NCI-H187 (cell line): ENCODE data around the gene SLC25A25.
A peak's percentile ranks its signal among the peaks of the same experiment; 100 is the strongest.
"Not testable (repeated sequence)": the region's sequence is repeated elsewhere in the genome, so short reads cannot be mapped to it uniquely, and the experiment has no call there.

Experiments used
- DNase-seq, 2 experiments: peaks; one replicate each; lab custom pipeline; 2025; lab: John Stamatoyannopoulos, UW

SLC25A25 gene

GRCh38 chr9:128051932-128052709, 15.9 kb upstream of the SLC25A25 start:
- DNase-seq: no peak

GRCh38 chr9:128053560-128053959, 14.5 kb upstream of the SLC25A25 start:
- DNase-seq: no peak

- DNase-seq: no peak
Observed at GRCh38 chr9:128054087-128054486, 13.9 kb upstream of the SLC25A25 start.

GRCh38 chr9:128055344-128056040, 12.5 kb upstream of the SLC25A25 start:
- no peak for DNase-seq

GRCh38 chr9:128056086-128056485, 11.9 kb upstream of the SLC25A25 start:
- DNase-seq: no peak

- no peak for DNase-seq
Observed at GRCh38 chr9:128056887-128057723, 10.9 kb upstream of the SLC25A25 start.

- DNase-seq: no peak
Observed at GRCh38 chr9:128057724-128058409, 10.2 kb upstream of the SLC25A25 start.

- no peak for DNase-seq
Observed at GRCh38 chr9:128059365-128059983, 8.6 kb upstream of the SLC25A25 start.

GRCh38 chr9:128061275-128061960, 6.6 kb upstream of the SLC25A25 start:
- DNase-seq: no peak

GRCh38 chr9:128062279-128062678, 5.8 kb upstream of the SLC25A25 start:
- no peak for DNase-seq

GRCh38 chr9:128062846-128063831, 4.9 kb upstream of the SLC25A25 start:
- no peak for DNase-seq

GRCh38 chr9:128065907-128066712, 1.9 kb upstream of the SLC25A25 start:
- DNase-seq: no peak

GRCh38 chr9:128066713-128067644, 1.1 kb upstream of the SLC25A25 start, which contains the start of gene NAIF1:
TSS of gene NAIF1 (minus strand) at chr9:128067320. CDS start at chr9:128067101, 219 bp downstream.
- DNase-seq: peak; percentile 84 to 85

GRCh38 chr9:128068386-128069205, 564 bp downstream of the SLC25A25 start:
- DNase-seq: no peak

- no peak for DNase-seq
Observed at GRCh38 chr9:128070874-128071273, 2.8 kb downstream of the SLC25A25 start.

GRCh38 chr9:128071475-128071874, 3.4 kb downstream of the SLC25A25 start:
- not testable (repeated sequence) for DNase-seq
